ENCODE results near the gene IRF2BPL.

The IRF2BPL gene

GRCh38 chr14:77055981-77056380 lies 27.5 kb upstream of the IRF2BPL start:
- in situ Hi-C loops (cut with MboI; ENCODE audit: low sequenced_read_pairs, unreplicated experiment), result no loop called here
- no peak for DNase-seq (ENCODE audit: low spot score)

GRCh38 chr14:77055306-77055705 lies 26.8 kb upstream of the IRF2BPL start:
- in situ Hi-C loops (cut with MboI; ENCODE audit: low sequenced_read_pairs, unreplicated experiment), result no loop called here
- no peak for TF ChIP-seq CTCF (IDR thresholded peaks at IDR 0.05; ENCODE audit: borderline replicate concordance, control extremely low read depth, extremely low read depth, insufficient read depth, missing control alignments)
- DNase-seq (ENCODE audit: low spot score), result no peak

More at GRCh38 chr14:77055981-77056380, 27.5 kb upstream of the IRF2BPL start:
- no peak for TF ChIP-seq CTCF (IDR thresholded peaks at IDR 0.05; ENCODE audit: borderline replicate concordance, control extremely low read depth, extremely low read depth, insufficient read depth, missing control alignments)

GRCh38 chr14:77053046-77053841 lies 24.7 kb upstream of the IRF2BPL start:
- peak; percentile 88 for DNase-seq (ENCODE audit: low spot score)
- TF ChIP-seq CTCF (IDR thresholded peaks at IDR 0.05; ENCODE audit: borderline replicate concordance, control extremely low read depth, extremely low read depth, insufficient read depth, missing control alignments), result peak; percentile 84
- in situ Hi-C loops (cut with MboI; ENCODE audit: low sequenced_read_pairs, unreplicated experiment), result no loop called here

GRCh38 chr14:77052281-77053044 lies 24.0 kb upstream of the IRF2BPL start:
- peak; percentile 40 for DNase-seq (ENCODE audit: low spot score)
- no peak for TF ChIP-seq CTCF (IDR thresholded peaks at IDR 0.05; ENCODE audit: borderline replicate concordance, control extremely low read depth, extremely low read depth, insufficient read depth, missing control alignments)
- in situ Hi-C loops (cut with MboI; ENCODE audit: low sequenced_read_pairs, unreplicated experiment), result no loop called here

- no peak for TF ChIP-seq CTCF (IDR thresholded peaks at IDR 0.05; ENCODE audit: borderline replicate concordance, control extremely low read depth, extremely low read depth, insufficient read depth, missing control alignments)
- in situ Hi-C loops (cut with MboI; ENCODE audit: low sequenced_read_pairs, unreplicated experiment), result no loop called here
- no peak for DNase-seq (ENCODE audit: low spot score)
These were observed 22.6 kb upstream of the IRF2BPL start for GRCh38 chr14:77051116-77051515.

GRCh38 chr14:77046721-77047120 lies 18.2 kb upstream of the IRF2BPL start:
- TF ChIP-seq CTCF (IDR thresholded peaks at IDR 0.05; ENCODE audit: borderline replicate concordance, control extremely low read depth, extremely low read depth, insufficient read depth, missing control alignments), result no peak
- in situ Hi-C loops (cut with MboI; ENCODE audit: low sequenced_read_pairs, unreplicated experiment), result no loop called here
- no peak for DNase-seq (ENCODE audit: low spot score)

All from GM13976 (cell line).